Measurements from ENCODE around the gene ADGRB3.

The ADGRB3 gene

DNA sequence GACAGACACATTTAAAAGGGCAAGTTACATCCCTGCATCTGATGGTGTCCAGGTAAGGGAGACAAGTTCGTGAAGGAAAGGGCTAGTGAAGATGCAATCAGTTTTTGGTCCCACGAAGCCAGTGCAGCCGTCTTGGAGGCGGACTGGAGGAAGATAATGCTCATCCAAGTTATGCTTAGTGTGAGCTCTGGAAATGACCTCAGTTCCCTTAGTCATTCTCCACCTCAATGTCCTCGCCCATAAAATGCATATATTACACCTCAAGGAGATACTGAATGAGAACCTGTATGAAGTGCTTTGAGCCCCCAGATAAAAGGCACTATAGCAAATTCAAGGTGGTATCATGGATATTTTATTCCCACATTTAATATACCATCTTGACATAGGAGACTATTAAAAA lies 358.8 kb downstream of the ADGRB3 start:
- in situ Hi-C loops (cut with MboI; ENCODE audit: low pct_unique_long_range_greater_than_20kb, low sequenced_read_pairs, unreplicated experiment), result no loop called here
- DNase-seq (ENCODE audit: low spot score), result no peak
- TF ChIP-seq, protein P1, sequence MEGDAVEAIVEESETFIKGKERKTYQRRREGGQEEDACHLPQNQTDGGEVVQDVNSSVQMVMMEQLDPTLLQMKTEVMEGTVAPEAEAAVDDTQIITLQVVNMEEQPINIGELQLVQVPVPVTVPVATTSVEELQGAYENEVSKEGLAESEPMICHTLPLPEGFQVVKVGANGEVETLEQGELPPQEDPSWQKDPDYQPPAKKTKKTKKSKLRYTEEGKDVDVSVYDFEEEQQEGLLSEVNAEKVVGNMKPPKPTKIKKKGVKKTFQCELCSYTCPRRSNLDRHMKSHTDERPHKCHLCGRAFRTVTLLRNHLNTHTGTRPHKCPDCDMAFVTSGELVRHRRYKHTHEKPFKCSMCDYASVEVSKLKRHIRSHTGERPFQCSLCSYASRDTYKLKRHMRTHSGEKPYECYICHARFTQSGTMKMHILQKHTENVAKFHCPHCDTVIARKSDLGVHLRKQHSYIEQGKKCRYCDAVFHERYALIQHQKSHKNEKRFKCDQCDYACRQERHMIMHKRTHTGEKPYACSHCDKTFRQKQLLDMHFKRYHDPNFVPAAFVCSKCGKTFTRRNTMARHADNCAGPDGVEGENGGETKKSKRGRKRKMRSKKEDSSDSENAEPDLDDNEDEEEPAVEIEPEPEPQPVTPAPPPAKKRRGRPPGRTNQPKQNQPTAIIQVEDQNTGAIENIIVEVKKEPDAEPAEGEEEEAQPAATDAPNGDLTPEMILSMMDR (IDR thresholded peaks at IDR 0.05; ENCODE audit: extremely low read depth, insufficient read depth, missing control alignments), result no peak

DNA sequence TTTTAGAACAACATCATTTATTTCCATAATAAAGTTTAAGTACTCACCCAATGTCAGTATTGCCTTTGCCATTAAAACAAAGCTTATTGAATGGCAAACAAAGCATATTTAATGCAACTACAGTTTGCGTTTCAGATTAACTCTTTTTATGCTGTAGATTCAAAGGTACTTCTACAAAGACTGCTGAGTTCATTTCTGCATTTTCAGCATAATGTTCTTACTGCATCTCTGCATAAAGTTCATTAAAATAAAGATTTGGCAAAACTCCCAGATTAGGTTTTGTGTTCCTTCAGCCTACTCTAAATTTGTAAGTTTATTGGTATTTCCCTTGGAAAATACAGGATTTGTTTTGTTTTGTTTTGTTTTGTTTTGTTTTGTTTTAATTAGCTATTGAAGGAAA lies 359.4 kb downstream of the ADGRB3 start:
- DNase-seq (ENCODE audit: low spot score), result no peak
- TF ChIP-seq, protein P1 (IDR thresholded peaks at IDR 0.05; ENCODE audit: extremely low read depth, insufficient read depth, missing control alignments), result no peak

DNA sequence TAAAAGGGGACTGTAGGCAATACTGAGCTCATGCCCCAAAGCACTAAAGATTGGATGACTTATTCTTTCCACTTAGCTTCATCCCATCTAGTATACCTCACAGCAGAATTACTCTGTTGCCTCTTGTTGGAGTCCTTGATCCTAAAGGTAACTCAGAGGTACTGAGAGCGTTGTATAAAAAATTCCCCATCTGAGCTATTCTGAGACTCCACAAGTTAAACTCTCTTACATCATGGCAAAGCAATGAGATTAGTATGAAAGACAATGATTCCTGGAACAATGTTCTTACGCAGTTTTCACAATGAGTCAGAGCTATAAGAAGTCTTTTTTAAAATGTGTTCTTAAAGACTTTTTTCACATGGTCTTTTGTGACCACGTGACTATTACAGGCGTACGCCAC lies 370.1 kb downstream of the ADGRB3 start:
- TF ChIP-seq, protein P1 (IDR thresholded peaks at IDR 0.05; ENCODE audit: extremely low read depth, insufficient read depth, missing control alignments), result no peak
- in situ Hi-C loops (cut with MboI; ENCODE audit: low pct_unique_long_range_greater_than_20kb, low sequenced_read_pairs, unreplicated experiment), result no loop called here
- DNase-seq (ENCODE audit: low spot score), result no peak

More for the DNA sequence above, 359.4 kb downstream of the ADGRB3 start:
- in situ Hi-C loops (cut with MboI; ENCODE audit: low pct_unique_long_range_greater_than_20kb, low sequenced_read_pairs, unreplicated experiment), result no loop called here

GRCh38 chr6:69007781-69008180 lies 372.7 kb downstream of the ADGRB3 start:
- in situ Hi-C loops (cut with MboI; ENCODE audit: low pct_unique_long_range_greater_than_20kb, low sequenced_read_pairs, unreplicated experiment), result no loop called here
- TF ChIP-seq, protein P1 (IDR thresholded peaks at IDR 0.05; ENCODE audit: extremely low read depth, insufficient read depth, missing control alignments), result no peak
- no peak for DNase-seq (ENCODE audit: low spot score)

- TF ChIP-seq, protein P1 (IDR thresholded peaks at IDR 0.05; ENCODE audit: extremely low read depth, insufficient read depth, missing control alignments), result no peak
- in situ Hi-C loops (cut with MboI; ENCODE audit: low pct_unique_long_range_greater_than_20kb, low sequenced_read_pairs, unreplicated experiment), result no loop called here
These were observed 377.1 kb downstream of the ADGRB3 start for GRCh38 chr6:69012211-69012610.

DNA sequence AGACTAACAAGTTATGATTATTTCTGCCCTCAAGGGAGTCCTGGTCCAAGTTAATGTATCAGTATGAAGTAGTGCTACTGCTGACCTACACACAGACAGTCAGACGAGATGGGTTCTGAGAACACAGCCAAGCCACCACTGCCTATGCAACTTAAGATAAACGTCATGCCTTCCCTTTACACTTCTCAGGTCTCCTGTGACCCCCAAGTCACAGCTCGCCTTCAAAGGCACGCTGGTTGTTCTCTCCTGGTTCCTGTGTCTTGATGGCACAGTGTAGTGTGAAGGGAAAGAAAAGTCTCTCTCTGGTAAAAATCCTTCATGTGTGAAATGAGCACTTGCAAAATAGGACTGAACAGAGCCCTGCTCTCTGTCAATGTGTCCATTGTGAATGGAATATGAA lies 377.8 kb downstream of the ADGRB3 start:
- TF ChIP-seq, protein P1 (IDR thresholded peaks at IDR 0.05; ENCODE audit: extremely low read depth, insufficient read depth, missing control alignments), result no peak
- in situ Hi-C loops (cut with MboI; ENCODE audit: low pct_unique_long_range_greater_than_20kb, low sequenced_read_pairs, unreplicated experiment), result no loop called here
- DNase-seq (ENCODE audit: low spot score), result no peak

More at GRCh38 chr6:69012211-69012610, 377.1 kb downstream of the ADGRB3 start:
- DNase-seq (ENCODE audit: low spot score), result no peak

DNA sequence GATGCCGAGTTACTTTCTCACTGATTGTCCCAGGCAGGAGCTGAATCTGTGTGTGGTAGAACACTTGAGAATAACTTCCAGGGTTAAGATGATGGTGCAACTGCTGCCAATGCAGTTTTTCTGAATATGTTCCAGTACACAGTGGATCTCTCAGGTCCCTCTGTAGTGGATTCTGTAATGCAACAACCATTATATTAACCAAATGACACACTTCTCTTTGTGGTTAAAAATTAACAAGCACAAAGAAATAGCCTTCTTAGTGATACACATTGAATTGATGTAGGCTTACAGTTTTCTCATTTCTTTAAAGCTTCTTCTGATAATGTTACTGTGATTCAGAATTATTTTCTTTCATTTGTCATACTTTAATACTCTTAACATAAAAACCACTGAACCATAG lies 383.8 kb downstream of the ADGRB3 start:
- no peak for DNase-seq (ENCODE audit: low spot score)
- in situ Hi-C loops (cut with MboI; ENCODE audit: low pct_unique_long_range_greater_than_20kb, low sequenced_read_pairs, unreplicated experiment), result no loop called here
- TF ChIP-seq, protein P1 (IDR thresholded peaks at IDR 0.05; ENCODE audit: extremely low read depth, insufficient read depth, missing control alignments), result no peak

Data from GM13977 (cell line).